NCI-H2171 (cell line): Measurements from ENCODE around the gene CD34.
"Not testable (repeated sequence)": the region's sequence is repeated elsewhere in the genome, so short reads cannot be mapped to it uniquely, and the experiment has no call there.

Experiments
- DNase-seq: peaks from one replicate; lab custom pipeline; 2025; lab: John Stamatoyannopoulos, UW

Gene CD34

DNA sequence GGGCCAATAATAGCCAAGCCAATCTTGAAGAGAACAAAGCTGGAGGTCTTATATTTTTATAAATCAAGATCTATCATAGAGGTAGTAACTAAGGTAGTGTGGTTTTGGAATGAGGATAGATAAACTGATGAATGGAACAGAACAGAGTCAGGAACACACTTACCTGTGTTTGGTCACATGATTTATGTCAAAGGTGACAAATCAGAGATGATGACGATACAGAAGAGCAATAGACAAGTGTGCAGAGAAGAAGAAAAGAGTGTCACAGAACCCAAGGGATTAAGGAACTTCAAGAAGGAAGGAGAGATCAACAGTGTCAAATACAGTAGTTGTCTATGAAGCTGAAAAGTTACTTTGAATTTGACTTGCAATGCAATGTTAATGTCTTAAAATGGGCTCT, 16.1 kb upstream of the CD34 start:
- DNase-seq, result no peak

DNA sequence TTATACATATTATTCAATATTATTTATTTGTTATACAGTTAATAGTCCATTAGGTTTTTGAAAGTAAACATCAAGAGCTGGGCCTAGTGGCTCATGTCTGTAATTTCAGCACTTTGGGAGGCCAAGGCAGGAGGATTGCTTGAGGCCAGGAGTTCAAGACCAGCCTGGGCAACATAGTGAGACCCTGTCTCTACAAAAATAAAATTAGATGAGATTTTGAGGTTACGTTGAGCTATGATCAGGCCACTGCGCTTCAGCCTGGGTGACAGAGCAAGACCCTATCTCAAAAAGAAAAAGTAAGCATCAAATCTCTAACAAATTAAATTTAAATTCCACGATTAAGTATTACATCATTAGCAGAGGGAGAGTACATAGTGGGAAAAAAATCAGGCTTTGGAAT, 15.0 kb upstream of the CD34 start:
- DNase-seq, result not testable (repeated sequence)

DNA sequence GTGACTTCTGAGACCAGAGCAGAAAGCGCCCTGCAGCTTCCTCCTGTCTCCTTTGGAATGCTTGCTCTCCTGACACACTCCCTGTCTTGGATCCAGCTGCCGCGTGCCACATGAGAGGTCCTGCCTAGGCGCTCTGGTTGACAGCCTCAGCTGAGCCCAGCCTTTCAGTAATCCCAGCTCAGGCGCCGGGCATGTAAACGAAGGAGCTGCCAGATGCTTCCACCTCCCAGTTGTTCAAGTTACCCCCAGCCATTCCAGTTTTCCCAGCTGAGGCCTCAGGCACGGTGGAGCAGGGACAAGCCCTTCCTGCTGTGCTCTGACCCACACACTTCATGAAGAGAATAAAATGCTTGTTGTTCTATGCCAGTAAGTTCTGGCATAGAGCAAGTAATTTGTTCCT, 14.3 kb upstream of the CD34 start:
- DNase-seq, result peak; percentile 37

DNA sequence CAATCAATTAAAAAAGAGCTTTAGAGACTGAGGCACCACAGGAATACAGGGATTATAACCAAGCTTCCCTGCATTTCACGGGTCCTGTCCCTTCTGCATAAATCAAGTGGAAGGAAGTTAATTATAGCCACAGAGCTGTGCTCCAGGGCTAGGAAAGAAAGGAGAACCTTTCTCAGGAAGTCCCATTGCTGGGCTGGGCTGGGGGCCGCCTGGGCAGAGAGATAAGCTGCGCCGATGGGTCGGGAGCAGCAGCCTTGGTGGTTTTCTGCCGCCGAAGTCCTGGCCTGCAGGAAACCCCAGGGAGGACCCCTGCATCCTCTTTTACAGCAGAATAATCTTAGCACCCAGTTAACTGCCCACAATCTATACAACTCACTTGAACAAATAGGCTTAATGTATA, 12.6 kb upstream of the CD34 start:
- no peak for DNase-seq

DNA sequence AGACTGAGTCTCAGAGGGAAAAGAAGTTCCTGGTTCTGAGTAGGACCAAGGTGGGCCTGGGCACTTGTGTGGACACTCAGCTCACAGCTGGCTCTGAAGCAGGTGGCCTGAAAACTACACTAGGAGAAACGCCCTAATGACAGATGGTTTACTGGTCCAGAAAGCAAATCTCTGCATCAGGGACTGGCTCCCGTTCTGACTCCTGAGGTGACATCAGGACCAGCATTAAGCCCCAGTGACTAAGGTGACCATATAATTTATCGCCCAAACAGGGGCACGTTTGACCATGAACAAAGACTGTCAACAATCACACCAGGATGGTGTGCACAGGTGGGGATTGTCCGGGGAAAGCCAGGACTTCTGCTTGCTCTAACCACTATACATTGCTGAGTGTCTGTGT, 12.2 kb upstream of the CD34 start:
- DNase-seq, result no peak

DNA sequence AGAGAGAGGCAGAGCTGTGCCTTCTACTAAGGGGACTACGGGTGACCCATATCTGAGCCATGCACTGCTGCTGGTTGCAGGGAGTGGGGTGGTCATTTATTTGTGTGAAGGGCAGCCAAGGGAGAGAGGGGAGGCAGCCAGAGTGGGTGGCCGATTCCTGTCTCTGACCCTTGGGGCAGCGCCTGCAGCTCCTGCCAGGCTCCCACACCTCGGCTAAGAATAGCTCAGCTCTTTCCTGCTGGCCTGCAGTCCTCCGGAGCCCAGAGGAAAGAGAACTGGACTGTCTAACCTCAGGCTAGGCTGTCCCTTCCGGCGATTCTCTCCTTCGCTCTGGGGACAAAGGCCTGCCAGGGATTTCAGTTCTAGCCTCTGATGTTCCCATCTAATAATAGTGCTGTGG, 11.6 kb upstream of the CD34 start:
- no peak for DNase-seq

DNA sequence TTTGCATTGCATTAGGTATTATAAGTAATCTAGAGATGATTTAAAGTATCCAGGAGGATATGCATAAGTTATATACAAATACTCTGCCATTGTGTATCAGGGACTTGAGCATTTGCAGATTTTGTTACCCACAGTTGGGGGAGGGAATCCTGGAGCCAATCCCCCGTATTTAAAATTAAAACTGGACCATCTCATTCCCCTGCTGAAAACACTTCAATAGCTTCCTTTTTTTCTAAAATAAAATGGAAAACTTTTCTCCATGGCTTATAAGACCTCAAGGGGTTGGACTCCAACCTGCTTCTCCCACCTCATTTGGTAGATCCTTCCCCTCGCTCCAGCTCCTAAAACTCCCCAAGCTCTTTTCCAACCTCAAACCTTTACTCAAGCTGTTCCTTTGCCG, 10.4 kb upstream of the CD34 start:
- no peak for DNase-seq

DNA sequence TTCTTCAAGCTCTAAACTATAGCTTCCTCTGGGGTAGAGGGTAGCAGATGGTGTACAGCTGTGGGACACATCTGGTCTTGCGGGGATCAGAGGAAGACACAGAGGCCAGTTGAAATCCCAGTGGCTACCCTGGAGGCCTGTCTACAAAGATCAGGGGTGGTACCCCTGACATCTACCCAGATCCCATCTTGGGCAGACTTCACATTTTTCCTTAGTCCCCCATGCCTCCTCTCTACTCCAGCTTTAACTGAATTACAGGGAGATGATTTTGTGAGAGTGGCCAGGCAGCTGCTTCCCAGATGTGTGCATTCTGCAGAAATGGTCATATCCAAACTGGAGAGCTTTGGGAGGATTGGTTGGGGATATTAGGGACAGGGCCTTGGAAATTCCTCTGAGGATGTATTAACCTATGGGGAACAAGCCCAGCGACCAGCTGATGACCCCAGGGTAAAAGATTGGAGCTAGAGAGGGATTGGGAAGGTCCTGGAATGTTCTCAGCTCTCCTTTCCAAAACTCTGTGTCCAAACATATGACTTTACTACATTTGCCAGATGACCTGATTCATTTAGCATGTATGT, 9.6 kb upstream of the CD34 start:
- DNase-seq, result no peak

DNA sequence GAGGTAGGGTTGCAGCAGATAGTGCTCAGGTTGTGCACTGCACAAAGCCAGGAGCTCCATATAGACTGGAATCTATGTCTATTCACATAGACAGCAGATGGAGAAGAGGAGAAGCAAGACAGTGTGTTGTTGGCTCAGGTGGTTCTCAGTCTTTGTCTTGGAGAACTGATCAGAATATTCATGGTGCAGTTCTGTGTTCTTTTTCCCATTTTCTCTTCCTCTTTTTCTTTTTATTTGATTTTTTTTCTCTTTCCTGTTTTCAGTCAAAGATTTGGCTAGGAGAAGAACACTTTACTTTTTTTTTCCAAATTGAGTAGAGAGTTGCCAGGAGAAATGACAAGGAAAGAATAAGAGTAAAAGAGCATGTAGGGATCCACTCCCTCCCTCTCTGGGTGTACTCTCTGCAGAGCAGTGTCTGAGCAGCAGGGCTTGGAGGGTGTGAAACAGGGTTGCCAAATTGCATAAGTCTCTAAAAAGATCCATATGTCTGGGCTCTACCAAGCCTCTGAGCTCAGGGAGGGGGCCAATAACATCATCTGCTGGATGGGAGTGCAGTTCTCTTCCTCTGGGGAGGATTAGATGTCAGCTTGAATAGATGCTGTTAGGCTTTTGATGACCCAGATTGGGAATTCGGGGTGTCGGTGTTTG, 8.7 kb upstream of the CD34 start:
- DNase-seq, result no peak

DNA sequence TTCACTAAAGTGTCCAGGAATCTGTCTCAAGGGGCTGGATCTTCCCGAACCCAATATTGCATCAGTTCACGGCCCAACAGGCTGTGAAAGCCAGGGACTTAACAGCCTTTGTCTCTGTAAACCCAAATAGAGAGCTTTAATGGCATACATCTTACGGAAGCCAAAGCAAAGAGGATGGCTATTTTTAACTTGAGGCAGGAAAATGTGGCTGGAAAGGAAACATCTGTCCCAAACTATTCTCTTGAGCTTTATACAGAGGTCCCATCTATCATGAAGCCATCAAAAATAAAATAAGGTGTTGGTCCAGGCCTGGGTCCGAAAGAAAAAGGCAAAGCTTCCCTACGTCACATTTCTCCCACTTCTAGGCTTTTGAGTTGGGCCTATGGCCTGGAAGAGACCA, 7.7 kb upstream of the CD34 start:
- no peak for DNase-seq

DNA sequence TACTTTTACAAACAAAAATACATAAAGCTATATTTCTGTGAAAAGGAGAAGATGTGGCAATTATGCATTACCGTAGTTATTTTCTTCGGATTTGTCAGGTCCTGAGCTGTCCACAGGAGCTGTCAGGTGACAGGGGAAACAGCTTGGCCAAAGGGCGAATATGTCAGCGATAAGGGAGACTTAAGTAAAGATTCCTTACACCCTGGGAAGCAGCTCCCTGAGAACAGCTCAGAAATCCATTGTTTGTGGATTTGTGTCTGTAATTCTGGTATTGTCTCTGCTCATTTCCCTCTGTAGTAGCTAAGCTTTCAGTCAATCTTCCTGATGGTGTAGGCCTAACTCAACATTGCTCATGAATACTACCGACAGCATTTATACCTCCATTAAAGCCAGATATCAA, 7.1 kb upstream of the CD34 start:
- no peak for DNase-seq

DNA sequence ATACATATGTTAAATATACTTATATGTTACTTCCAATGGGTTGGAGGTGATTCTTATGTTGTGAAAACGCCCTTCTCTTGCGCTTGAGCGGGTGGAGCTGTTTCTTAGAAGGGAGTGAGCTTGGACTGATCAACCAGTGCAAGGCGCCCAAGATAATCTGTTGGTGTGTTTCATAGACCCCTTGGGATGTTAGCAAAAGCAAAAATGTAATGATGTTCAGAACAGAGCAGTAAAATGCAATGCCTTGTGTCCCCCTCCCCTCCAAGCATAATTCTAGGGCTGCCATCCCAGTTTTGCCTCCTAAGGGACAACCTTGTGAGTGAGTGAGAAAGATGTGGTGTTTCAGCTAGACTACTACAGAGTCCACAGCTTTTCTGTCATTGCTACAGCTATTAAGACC, 6.2 kb upstream of the CD34 start:
- DNase-seq, result no peak

DNA sequence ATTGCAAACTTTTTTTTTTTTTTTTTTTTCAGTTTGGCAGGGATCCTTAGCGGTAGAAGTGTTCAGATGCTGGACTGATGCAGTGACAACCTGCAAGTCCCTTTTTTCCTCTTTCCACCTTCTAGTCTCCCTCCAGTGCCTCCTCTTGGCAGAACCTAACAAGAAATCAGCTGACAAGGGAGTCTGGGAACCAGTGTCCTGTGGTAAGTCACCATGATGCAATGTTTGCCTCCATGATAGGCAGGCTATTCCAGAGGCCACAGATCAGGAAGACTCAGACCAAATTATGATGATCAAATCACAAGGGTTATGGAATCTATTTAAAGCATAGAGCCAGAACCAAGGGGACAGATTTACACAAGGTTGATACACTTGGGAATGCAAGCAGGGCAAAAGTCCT, 3.0 kb upstream of the CD34 start:
- no peak for DNase-seq

DNA sequence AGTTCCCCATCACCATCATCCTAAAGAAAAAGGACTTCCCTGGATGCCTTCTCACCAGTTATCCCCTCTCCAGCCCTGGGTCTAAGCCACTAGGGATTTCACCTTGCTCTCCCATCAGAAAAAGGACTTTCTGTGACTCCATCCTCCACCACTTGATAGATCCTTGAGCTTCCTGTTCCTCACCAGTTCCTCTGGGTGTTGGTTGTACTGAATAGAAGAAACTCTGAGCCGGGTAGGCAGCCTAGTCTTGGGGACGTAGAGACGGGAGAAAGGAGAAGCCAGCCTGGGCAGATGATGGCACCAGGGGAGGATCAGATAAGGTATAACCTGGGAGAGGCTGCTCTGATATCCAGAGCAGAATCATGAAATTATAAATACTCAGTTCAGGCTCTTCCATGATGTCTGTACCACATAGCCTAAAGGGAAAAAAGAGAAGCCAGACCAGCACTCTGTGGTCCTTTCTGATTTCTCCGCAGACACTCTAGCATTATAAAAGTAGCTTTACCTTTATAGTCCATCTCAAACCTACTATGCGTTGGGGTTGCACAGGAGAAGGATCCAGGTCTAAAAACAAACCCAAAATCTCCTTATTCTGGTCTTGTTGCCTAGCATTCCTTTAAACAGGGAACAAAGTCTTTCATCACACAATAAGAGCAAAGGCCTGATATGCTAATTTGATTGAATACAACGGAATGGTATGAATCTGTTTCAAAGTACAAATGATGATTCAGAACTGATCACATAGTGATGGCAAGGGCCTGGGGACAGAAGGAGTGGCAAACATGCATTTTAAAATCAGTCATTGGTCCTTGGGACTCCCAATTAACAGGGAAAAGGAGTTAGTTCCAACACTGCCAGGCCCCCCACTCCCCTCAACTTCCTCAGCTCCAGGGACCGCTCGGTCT, 1.2 kb upstream of the CD34 start:
- DNase-seq, result no peak

DNA sequence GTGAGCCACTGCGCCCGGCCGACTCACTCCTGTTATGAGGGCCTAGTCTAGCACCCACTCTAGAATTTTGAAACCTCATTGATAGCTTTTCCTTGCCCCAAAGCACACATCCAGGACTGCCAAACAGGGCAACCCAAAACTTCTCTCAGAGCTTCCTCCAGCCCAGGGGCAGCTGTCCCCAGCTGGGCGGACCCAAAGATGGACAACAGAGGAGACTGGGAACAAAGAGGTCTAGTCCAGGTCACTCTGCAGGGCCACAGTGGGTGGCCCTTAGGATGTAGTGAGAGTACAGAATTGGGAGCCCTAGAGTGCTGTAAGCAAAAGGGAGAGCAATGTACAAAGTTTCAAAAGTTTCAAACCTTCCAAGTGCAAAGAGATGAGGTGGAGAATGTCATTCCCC, 1.2 kb downstream of the CD34 start:
- no peak for DNase-seq

DNA sequence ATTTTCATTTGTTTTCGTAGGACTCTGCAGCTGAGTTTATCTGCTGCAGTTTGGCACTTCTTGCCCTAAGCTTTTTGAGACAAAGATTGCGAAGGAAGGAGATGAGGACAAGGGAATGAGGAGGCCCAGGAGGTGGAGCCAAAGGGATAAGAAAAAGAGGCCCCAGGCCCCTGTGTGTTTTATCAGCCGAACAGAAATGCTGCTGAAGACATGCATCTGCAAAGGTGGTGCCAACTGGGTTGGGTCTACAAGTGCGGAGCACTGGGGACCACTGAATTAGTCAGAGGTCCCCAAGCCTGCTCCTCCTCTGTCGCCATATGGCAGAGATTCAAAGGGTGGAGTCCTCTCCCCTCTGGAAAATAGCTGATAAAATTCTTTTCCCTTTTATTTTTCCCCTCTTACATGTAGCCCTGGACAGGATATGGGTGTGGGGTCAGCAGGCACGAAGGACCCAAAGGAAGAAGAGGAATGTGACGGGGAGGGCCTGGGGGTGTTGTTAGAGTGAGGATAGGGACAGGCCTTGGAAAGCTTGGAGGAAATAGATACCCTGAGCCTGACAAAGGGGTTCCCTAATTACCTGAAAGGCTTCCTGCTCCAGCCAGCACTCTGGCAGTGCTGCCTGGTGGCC, 2.7 kb downstream of the CD34 start:
- DNase-seq, result no peak

DNA sequence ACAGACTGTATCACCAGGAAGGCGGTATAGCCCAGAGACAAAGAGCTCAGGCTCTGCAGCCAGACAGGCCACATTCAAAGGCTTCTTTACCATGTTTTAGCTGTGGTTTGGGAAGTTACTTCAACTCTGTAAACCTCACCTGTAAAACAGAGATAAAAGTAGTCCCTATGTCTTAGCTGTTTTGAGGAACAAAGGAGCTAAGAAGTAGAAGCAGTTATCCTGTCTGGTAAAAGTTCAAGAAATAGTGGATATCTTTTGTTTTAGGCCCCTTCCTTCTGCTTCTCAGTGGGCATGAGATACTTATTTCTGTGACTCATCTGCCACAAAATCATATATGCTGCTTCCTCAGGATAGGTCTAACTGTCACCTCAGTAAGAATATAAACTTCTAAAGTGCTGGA, 6.5 kb downstream of the CD34 start:
- DNase-seq, result no peak

DNA sequence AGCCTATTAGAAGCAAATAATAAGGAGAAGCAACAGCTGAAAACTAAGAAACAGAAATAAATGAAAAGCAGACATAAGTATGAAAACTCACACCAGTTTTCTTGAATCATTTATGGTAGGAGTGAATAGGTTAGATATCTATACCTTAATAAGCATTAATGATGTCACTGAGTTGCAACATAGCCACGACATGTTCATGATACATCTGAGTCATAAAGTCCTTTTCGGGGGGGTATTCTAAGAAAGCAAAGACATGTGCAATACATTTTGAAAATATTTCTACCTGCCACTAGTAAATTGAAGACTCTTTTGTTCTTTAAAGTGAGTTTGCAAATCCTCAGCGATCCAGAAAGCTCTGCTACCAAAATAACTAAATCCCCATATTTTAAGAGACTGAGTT, 7.2 kb downstream of the CD34 start:
- DNase-seq, result no peak

DNA sequence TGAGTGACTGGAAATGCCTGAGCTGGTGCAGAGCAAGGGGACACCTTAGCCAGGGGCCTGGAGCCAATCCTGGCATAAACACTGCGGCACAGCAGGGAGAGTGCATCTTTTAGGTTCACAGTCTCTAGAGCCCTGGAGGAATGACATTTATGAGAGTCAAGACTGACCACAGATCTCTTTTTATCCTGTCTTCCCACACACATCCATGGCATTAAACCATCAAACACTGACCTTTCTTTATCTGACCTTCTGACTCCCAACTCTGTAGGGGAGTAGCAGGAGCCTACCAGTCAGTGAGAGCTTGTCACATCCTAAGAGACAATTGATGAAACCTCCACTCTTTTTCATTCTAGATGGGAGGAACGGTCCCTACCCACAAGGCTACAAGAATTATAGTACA, 7.9 kb downstream of the CD34 start:
- no peak for DNase-seq

DNA sequence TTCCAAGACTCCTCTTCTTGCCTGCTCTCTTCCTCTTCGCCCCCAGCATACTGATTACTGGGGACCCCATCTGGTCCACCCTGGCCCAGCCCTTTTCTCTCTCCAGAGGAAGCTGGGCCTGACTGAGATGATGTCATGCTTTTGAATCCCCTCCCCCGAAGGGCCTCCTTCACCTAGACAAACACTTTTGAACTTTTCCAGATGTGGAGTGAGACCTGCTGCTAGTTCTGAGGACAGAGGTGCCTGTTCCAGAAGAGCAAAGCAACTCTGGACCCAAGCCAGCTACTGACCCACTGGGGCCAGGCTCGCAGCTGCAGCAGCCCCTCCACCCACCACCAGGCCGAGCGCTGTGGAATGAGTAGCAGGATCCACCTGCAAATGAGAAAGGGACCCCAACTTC, 8.4 kb downstream of the CD34 start:
- DNase-seq, result no peak

DNA sequence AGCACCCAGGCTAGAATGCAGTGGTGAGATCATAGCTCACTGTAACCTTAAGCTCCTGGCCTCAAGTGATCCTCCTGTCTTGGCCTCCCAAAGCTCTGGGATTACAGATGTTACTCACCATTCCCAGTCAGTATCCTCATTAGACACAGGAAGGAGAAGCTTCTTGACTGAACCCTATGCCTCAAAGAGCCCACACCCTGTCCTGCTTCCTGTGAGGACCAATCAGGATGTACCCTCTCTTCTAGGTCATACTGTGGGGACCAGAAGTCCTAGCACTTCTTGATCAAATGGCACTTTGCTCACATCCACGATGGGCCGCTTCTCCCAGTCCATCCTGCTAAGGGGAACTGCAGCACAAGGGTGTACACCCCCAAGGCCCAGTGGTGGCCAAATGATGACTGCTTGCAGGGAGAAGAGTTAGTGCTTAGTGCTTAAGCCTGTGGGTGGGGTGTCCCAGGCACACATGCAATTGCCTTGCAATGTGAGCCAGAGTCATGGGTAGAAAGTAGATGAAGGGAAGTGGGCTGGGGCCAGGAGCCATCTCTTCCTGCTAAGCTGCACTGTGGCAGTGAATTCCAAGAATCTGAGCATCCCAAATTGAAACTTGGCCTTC, 9.8 kb downstream of the CD34 start:
- DNase-seq, result no peak

DNA sequence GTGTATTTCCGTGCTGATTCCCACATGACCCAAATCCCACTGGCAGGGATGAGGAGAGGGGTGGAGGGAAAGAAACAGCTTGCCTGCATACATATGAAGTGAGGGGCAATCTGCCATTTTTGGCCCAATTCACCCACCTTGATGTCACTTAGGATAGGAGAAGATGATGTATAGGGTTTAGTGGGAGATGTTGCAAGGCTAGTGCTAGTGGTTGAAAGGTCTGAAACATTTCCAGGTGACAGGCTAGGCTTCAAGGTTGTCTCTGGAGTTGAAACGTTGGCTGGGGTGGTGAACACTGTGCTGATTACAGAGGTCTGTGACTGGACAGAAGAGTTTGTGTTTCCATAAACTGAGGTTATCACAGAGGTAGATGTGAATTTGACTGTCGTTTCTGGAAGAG, 12.1 kb downstream of the CD34 start:
- DNase-seq, result no peak

DNA sequence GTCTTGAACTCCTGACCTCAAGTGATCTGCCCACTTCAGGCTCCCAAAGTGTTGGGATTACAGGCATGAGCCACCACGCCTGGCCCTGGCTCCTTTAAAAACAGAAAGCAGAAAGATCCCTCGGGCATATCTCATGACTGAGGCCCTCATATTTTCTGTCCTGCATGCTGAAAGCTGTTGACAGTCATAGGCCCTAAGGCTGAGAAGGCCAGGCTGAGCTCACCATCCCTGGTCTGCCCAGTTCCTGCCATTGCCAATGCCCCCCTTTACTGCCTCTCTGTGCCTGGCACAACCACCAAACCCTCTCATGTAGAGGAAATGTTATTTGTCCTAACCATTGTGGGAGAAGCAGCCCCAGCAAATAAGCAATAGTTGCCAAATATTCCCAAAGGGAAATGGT, 12.7 kb downstream of the CD34 start:
- no peak for DNase-seq
